GM21786 (cell line): ENCODE measurements around the gene MLF1.
A peak's percentile ranks its signal among the peaks of the same experiment; 100 is the strongest.
"Not testable (repeated sequence)": the region's sequence is repeated elsewhere in the genome, so short reads cannot be mapped to it uniquely, and the experiment has no call there.

Source experiments
- ATAC-seq: cut with Tn5 transposase; IDR thresholded peaks from one replicate; pipeline ENCODE4 v1.9.1; 2021; ENCODE audit not compliant: unreplicated experiment

Gene MLF1

DNA sequence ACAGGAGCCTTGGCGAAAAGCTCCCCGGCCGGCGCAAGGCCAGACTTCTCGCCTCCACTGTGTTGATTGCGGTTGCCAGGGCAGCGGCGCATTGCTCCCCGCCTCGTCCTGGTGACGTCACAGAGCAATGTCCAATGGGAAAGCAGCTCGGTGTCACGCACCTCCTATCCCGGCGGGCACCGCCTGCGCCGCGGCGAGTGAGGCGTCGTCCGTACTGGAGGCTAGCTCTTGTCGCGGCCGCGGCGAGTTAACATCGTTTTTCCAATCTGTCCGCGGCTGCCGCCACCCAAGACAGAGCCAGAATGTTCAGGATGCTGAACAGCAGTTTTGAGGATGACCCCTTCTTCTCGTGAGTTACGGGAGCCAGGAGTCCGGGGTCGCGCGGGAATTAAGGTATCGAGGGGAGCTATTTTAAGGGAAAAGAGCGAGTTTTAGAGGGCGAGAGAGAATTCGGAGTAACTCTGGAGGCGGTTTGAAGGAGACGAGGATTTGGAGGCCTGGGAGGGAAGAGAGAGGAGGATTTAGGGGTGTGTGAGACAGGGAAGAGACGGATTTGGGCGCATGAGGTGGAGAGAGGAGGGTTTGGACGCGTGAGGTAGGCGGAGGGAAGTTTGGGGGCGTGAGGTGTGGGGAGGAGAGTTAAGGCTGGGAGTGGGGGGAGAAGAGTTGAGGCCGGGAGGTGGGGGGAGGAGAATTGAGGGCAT, at the start of gene MLF1:
Gene MLF1, plus strand, starts transcription at position 196 of the 704 bp plus-strand sequence. Its CDS starts 107 bp downstream, at position 303.
- ATAC-seq = peak; percentile 100

- no peak for ATAC-seq
These were observed 48.5 kb upstream of the MLF1 start for GRCh38 chr3:158522221-158523136.

DNA sequence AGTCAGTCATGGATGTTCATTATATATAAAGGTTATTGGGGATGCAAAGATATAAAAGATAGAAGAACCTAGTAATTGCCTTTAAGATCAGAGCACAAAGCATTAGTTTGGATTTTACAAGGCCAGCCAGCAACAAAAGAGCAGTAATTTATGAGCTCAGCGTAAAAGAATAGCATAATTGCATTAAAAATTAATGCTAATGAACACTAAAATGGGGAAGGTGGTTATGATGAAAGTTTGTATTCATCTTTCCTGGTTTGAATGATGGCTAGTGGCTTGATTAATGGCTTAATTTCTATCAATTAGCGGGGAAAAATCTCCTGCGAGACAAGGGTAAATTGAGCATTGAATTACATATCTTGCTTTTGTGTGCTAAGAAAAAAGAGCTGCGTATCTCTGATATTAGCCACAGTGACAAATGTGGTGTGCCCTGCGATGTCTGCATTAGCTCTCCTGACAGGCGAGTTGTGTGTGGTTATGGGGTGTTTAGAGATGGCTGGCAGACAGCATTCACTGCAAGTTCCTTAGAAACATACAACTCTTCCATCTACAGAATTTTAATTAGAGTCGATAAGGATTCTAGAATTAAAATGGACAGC, 42.8 kb upstream of the MLF1 start:
- no peak for ATAC-seq

- no peak for ATAC-seq
These were observed 39.7 kb upstream of the MLF1 start for GRCh38 chr3:158531334-158531733.

DNA sequence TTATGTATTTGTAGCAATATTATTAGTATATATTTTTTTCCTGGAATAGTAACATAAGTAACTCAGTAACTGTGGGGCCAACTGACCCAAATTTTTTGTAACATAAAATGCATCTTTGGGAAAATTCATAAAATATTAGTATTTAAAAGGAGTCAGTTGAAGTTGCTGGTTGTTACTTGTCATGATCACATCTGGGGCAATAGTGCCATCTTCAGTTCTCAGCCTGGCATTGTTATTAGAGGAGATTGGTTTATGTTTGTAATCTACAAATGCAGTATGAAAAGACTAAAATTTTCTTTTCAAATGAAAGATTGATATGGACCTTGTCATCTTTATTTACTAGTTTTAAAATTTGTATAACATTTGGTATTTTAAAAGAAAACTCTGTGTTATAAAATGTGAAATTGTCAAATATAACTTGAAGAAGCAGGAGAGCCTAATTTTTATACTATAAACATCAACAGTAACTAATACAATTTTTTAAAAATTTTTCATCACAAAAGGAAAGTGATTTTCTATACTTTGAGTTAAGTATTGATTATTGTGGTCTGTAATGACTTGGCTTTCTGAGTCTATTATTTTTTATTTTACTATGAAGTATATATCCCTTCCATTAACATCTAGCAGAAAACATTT, 38.8 kb upstream of the MLF1 start:
- peak; percentile 68 for ATAC-seq

DNA sequence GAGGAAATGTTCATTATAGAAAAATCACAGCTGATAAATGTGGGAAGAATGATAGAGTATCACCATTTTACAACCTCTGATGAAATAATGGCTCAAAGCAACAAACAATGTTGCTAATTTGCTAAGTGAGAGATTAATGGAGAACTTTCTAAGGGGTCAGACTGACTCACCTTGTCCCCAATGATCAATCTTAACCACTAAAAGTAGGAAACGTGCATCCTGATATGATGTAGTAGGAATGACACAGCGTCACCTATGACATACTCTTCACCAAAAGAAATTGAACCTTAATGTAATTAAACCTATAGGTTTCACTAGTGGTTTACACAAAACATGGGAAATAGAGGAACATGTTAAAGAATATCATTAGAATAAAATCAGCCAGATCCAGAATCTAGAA, 35.1 kb upstream of the MLF1 start:
- no peak for ATAC-seq

DNA sequence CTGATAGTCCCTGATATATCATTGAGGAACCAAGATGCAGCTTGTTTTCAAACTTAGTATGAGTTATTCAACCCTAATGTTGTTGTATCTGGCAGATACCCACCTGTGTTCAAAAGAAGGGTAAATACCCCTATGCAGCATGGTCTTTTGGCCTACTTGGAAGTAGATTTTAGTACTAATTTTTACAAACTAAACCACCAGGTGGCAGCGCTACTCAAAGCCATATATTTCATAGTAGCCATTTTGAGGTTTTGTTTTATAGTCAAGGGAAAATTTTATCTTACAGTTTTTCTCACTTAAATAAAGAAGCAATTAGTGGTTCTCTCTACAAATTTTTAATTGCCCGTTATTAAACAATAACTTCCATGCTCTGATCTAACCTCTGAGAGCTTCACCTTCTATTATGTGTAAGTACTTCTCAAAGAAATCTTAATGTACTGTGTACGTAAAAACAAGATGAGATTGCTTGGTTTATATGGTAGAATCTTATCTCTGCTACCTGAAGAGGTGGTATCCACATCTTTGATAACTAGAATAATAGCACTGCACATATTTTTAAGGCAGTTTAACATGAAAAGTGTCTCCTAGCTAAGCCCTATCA, 31.5 kb upstream of the MLF1 start:
- peak; percentile 76 for ATAC-seq

DNA sequence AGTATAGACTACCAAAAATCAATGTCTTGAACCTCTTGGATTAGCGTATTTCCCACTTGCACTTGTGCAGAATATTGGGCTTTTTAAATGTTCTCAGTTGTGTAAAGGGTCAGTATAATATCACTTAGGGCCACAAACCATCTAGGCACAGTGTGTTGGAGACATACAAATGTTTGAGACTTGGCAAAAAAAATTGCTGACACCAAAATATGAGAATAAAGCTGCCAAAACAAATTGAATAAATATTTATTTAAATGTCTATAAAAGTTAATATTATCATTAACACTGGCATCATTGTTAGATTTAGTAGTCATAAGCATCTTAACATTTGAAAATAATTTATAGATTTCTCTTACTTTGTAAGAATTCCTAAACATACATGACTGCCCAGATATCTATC, 30.9 kb upstream of the MLF1 start:
- ATAC-seq = no peak

DNA sequence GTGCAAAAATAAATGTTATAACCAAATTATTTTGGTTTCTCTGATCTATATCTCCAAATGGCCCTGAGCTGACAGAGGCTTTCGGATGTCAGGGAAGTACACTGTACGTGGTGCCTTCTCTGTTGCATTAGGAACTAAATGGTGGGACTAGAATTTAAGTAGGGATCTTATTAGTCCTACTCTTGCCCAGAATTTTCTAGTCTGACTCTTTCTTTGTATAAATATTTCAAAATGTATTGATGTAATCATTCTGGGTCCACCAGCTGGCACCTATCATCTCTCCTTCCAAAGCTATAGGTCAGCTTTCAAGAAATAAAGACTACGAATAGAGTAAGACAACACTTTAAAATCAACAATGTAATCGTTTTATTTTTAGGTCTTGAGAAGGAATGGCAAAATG, 22.3 kb upstream of the MLF1 start:
- ATAC-seq = no peak

- not testable (repeated sequence) for ATAC-seq
These were observed 21.1 kb upstream of the MLF1 start for GRCh38 chr3:158549938-158550337.

DNA sequence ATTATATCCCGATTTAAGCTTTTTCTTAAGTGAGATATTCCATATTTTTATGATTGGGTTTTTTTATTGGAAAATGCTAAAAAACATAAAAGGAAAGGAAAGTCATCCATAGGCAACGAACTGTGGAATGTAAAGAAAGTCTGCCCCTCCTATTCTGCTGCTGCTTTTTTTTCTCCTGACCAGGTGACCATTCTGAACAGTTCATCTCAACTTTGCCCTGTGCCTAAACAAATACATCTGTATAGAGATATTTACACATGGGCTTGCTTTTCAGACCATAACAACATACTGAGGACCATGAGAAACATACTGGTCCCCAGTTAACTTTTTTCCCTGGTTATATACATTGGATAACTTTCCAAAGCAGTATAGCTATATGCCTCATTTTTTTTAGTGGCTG, 18.9 kb upstream of the MLF1 start:
- ATAC-seq = no peak

GRCh38 chr3:158559504-158559903, 11.5 kb upstream of the MLF1 start:
- no peak for ATAC-seq

- ATAC-seq = no peak
These were observed 10.0 kb upstream of the MLF1 start for GRCh38 chr3:158560979-158561378.

DNA sequence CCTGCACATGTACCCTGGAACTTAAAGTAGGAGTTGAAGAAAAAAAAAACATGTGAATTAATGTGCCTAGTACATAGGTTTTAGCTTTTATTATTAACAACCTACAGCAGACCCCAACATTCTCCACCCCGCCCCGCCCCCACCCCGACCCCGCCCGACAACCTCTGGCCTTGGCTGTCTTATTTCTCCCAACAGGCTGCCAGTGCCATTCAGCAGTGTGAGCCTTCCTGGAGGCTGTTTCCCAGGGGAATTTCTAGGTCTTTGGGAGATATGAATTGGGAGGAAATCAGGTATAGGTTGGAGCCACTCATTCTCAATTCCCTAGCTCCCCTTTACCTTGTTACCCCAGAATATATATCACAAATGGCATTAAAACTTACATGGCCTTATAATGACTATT, 8.3 kb upstream of the MLF1 start:
- ATAC-seq = no peak

- ATAC-seq = no peak
These were observed 7.9 kb upstream of the MLF1 start for GRCh38 chr3:158563076-158563475.

- ATAC-seq = no peak
These were observed 5.9 kb upstream of the MLF1 start for GRCh38 chr3:158565076-158565475.

GRCh38 chr3:158568784-158569183, 2.2 kb upstream of the MLF1 start:
- no peak for ATAC-seq

GRCh38 chr3:158569794-158570193, 1.2 kb upstream of the MLF1 start:
- no peak for ATAC-seq

DNA sequence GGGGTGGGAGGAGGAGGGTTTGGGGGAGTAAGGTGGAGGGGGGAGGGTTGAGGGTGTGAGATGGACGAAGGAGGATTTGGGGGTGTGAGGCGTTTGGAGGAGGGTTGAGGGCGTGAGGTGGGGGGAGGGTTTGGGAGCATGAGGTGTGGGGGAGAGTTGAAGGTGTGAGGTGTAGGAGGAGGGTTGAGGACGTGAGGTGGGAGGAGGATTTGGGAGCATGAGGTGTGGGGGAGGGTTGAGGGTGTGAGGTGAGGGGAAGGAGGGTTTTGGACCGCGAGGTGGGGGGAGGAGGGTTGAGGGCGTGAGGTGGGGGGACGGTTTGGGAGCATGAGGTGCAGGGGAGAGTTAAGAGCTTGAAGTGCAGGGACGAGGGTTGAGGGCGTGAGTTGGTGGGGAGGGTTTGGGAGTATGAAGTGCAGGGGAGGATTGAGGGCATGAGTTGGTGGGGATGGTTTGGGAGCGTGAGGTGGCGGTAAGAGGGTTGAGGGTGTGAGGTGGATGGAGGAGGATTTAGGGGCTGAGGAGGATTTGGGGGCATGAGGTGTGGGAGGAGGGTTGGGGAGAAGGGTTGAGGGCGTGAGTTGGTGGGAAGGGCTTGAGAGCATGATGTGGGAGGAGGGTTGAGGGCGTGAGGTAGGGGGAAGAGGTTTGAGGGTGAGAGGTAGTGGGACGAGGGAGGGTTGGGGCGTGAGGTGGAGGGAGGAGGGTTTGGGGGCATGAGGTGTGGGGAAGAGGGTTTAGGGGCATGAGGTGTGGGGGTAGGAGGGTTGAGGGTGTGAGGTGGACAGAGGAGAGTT, 1.2 kb downstream of the MLF1 start:
- no peak for ATAC-seq

GRCh38 chr3:158572766-158573060, 1.7 kb downstream of the MLF1 start:
- no peak for ATAC-seq
